ENCODE results near the gene CDCA5.

DNA sequence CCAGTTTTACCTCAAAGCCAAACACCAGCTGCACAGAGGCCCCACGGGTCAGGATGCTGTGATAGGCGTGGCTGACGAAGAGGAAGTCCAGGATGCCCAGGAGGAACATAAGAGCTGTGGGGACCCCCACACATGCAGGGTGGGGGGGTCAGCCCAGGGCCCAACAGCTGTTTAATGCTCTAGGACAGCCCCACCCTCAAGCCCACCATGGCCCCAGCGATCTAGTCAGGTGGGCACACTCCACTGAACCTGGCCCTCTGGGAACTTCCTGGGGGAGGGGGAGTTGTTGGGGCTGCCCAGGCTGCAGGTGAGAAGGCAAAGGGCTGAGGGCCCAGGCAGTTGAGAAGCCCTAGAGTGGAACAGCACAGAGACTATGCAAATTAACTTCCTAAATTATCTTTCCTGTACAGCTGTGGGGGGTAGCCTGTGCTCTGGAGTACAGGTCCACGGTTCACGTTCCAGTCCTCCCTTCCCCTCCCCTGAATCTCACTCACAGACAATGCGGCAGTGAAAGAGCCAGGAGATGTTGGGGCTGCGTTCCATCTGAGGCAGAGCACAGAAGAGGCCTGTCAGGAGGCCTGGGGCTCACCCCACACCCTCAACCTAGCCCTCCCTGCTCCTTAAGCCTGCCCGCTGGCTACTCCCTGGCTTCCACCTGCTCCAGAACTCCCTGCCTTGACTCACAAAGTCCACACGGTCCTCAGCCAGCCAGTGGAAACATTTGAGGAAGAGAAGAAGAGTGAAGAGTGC lies 48.6 kb upstream of the CDCA5 start:
- TF ChIP-seq, protein P1, sequence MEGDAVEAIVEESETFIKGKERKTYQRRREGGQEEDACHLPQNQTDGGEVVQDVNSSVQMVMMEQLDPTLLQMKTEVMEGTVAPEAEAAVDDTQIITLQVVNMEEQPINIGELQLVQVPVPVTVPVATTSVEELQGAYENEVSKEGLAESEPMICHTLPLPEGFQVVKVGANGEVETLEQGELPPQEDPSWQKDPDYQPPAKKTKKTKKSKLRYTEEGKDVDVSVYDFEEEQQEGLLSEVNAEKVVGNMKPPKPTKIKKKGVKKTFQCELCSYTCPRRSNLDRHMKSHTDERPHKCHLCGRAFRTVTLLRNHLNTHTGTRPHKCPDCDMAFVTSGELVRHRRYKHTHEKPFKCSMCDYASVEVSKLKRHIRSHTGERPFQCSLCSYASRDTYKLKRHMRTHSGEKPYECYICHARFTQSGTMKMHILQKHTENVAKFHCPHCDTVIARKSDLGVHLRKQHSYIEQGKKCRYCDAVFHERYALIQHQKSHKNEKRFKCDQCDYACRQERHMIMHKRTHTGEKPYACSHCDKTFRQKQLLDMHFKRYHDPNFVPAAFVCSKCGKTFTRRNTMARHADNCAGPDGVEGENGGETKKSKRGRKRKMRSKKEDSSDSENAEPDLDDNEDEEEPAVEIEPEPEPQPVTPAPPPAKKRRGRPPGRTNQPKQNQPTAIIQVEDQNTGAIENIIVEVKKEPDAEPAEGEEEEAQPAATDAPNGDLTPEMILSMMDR (IDR thresholded peaks at IDR 0.05; ENCODE audit: poor library complexity) = no peak
- TF ChIP-seq EZH2 (IDR thresholded peaks at IDR 0.05; ENCODE audit: borderline replicate concordance) (no peak), EZH2phosphoT487 (IDR thresholded peaks at IDR 0.05; ENCODE audit: low read depth, severe bottlenecking, unreplicated experiment) (no peak)
